Fibroblast of skin of right biceps (primary cell): Measurements from ENCODE around the gene ANKRD9.
"Not testable (repeated sequence)": the region's sequence is repeated elsewhere in the genome, so short reads cannot be mapped to it uniquely, and the experiment has no call there.

ENCODE experiments used
- DNase-seq: peaks from one replicate; pipeline ENCODE4 v3.0.0-alpha.2; 2013

ANKRD9 gene

DNA sequence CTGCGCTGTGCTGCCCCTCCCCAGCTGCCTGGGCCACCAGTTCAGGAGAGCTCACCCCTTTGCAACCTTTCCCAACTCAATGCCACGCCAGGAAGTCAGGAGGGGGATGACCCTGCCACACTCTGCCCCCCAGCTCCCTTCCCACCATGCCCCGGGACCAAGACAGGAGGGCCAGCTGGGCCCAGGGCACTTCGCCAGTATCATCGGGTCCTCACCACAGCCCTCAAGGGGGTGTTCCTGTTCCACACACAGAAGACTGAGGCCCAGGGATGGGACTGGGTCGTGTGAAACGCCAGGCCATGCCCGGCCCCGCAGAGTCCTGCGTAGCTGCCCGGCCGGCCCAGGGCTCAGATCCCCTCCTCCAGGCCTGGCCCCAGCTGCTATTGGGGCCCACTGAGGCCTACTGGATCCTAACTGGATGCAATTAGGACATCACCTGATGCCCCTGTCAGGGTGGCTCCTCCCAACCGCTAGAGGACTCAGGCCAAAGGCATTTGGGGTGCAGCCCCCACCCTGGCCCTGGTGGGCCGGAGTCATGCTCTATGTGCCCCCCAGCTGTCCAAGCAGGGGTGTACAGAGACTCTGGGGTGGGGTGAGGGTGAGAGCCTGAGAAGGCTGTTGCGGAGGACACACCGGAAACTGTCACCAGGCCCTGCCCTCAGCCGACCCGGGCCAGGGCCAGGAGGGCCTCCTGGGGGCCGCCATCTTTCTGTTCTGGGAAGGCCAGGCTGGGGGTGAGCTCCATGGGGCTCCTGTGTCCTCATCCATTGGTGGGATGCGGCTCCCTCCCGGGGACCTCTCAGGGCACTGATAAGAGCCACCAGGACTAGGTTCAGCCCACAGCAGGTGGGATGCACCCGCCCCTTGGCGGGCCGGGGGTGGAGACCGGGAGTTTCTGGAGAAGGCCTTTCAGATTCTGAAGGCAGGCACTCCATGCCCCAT, 29.3 kb upstream of the ANKRD9 start:
- no peak for DNase-seq

DNA sequence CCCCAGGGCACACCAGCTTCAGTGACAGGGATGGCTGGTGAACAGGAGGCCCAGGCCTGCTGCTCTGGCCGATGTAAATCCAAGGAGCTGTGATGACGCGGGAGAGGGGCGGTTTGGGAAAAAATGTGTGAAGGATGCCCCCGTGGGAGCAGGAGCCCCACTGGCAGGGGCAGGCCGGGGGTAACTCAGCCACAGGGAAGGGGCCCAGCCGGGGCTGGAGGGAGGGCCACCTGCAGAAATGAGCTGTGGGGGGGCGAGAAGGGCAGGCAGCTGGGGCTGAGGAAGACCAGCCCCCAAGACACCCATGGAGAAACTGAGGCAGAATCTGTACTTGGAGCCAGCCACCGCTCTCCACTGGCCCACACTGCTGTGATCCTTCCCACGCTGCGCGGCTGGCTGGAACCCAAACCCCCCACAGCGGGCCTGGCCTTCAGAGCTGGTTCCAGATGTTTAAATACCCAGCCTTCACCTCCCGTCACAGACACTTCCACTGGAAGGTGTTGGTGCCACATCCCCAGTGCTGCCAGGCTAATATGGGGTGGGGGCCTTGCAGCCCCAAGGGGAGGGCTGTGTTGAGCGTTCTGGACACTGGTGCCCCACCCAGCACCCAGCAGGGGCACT, 28.5 kb upstream of the ANKRD9 start:
- no peak for DNase-seq

DNA sequence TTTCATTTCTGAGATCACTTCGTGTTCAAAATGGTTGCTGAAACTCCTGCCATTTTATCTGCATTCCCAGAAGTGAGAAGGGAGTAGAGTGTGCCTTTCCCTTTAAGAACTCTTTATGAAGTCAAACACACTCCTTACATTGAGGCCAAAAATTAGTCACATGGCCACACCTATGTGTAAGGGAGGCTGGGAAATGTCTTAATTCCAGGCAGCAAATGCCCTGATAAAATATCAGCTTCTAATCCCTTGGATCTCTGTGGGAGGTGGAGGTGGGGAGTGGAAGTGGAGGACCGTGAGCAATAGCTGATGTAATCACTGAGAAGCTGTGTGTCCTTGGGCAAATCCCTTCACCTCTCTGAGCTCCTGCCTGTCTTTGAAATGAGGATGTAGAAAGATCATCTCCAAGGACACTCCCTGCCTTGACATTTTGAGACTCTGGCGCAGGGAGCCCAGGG, 22.7 kb upstream of the ANKRD9 start:
- DNase-seq, result peak; percentile 55

DNA sequence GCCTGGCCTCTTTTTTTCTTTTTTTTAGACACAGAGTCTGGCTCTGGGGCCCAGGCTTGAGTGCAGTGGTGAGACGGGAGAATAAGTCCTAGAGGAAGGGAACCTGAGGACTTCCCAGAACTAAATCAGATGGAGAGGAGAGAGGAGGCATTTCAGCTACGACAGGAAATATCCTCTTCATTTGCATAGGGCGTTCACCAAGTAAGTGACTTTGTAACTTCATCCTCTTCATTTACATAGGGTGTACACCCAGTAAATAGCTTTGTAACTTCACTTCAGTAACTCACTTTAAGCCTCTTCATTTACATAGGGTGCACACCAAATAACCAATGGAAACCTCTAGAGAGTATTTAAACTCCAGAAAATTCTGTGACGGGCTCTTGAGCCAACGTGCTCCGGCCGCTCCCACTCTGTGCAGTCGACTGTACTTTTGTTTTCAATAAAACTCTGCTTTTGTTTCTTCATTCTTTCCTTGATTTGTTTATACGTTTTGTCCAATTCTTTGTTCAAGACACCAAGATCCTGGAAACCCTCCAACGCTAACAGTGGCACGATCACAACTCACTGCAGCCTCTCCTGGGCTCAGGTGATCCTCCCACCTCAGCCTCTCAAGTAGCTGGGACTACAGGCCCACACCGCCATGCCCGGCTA, 21.4 kb upstream of the ANKRD9 start:
- DNase-seq, result no peak

DNA sequence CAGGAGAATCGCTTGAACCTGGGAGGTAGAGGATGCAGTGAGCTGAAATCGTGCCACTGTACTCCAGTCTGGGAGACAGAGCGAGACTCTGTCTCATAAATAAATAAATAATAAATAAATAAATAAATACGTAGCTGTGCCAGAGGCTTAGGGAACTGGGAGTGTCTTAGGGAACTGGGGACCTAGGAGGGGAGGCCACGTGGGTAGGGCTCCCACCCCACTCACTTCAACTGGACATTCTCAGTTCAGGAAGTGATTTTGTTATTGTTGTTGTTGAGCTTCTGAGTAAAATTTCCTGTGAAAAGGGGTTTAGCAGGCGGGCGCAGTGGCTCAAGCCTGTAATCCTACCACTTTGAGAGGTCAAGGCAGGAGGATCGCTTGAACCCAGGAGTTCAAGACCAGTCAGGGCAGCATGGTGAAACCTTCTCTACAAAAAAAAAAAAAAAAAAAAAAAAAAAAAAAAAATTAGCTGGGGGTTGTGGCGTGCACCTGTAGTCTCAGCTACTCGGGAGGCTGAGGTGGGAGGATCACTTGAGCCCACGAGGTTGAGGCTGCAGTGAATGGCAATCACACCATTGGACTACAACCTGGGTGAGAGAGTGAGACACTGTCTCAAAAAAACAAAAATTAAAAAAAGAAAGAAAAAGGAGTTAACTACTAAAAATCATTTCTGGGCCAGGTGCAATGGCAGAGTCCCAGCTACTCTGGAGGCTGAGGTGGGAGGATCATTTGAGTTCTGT, 19.0 kb upstream of the ANKRD9 start:
- no peak for DNase-seq

DNA sequence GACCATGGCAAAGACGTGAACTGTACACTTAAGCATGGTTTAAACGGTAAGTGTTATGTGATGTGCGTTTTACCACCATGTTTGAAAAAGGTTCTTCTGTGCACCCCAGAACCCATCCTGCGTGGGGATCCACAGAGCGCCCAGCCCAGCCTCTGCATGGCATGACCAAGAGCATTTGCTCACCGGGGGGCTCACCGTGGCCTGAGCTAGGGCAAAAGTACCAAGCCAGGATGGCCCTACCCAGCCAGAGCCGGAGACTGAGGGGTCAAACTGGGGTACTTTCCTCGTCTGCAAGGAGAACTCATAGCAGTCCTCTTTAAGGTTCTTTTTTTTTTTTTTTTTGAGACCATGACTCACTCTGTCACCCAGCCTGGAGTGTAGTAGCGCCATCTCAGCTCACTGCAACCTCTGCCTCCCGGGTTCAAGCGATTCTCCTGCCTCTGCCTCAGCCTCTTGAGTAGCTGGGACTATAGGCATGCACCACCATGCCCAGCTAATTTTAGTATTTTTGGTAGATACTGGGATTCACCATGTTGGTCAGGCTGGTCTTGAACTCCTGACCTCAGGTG, 16.4 kb upstream of the ANKRD9 start:
- no peak for DNase-seq

DNA sequence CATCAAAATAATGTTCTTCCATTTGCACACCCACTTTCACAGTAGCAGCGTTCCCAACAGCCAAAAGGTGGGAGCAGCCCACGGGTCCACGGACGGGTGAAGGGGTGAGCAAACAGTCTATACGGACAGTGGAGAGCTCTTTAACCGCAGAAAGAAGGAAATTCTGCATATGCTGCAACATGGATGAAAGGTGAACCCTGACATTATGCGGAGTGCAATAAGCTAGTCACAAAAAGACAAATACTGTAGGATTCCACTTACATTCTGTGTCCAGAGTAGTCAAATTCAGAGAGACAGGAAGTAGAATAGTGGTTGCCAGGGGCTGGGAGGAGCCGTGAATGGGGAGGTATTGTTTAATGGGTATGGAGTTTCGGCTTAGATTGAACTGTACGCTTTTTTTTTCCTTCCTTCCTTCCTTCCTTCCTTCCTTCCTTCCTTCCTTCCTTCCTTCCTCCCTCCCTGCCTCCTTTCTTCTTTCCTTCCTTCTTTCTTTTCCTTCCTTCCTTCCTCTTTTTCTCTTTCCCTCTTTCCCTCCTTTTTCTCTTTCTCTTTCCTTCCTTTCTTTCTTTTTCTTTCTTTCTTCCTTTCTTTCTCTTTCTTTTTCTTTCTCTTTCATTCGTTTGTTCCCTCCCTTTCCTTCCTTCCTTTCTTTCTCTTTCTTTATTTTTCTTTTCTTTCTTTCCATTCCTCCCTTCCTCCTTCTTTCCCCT, 15.8 kb upstream of the ANKRD9 start:
- DNase-seq, result peak; percentile 66

DNA sequence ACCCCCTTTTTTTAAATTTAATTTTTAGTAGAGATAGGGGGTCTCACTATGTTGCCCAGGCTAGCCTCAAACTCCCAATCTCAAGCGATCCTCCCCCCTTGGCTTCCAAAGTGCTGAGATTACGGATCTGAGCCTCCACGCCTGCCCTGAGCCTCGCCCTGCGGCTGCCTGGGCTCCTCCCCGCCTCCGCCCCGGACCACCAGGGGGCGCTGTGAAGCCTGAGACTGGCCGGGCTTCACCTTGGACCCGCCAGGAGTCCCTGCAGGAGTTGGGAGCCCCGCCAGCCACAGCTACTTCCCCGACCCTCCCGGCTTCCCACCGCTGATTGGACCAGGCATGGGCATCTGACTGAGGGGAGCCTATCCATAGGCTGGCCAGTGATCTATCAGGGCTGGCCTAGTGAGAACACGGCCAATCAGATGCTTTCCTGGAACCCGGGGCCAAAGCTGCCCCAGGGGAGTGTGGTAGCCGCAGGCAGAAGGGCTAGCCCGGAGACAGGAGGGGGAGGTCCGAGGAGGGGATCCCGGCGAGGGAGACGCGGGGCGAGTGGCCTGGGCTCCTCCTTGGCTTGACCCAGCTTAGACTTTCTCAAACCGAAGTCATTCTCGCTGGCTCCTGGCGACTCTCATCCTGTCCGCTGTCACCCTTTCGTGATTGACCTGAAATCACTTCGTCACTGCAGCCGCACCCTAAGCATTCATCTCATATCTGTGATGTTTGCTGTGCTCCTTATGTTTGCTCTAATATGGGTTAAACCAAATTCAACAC, 15.1 kb upstream of the ANKRD9 start:
- DNase-seq, result peak; percentile 99

DNA sequence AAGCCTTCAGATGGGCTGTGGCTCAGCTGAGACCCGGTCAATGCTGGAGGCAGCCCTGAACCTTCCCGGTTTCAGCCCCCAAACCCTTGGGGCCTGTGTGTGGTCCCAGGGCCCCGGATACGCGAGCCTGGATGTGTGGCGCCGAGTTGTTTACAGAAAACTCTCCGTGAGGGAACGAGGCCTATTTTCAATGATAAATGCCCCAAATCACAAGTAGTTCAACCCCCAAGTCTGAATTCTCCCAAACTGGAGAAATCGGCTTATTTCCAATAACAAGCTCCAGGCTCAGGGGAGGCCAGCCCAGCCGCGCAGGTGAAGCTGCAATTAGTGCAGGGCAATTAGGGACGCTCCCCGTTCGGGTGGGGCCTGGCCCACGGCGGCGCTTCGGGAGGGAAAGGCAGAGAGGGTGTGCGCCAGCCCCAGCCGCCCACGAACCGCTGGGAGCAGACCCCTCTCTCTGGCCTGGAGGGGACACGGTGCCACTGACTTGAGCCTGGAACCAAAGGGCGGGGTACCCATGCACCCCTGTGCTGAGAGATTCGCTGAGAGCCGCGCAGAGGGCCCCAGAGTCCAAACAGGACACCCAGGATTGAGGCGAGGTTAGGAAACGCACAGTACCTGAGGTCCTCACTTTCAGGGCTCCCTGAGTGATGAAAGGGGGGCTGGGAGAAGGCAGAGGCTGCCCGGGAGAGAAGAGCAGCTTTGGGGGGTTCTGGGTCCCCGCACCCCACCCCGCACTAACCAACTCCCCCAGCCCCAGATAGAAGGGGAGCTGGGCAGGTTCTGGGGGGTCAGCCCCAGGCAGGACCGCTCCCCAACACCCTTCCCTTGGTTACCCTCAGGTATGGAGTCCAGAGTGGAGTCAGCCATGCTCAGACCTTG, 14.2 kb upstream of the ANKRD9 start:
- DNase-seq, result no peak

DNA sequence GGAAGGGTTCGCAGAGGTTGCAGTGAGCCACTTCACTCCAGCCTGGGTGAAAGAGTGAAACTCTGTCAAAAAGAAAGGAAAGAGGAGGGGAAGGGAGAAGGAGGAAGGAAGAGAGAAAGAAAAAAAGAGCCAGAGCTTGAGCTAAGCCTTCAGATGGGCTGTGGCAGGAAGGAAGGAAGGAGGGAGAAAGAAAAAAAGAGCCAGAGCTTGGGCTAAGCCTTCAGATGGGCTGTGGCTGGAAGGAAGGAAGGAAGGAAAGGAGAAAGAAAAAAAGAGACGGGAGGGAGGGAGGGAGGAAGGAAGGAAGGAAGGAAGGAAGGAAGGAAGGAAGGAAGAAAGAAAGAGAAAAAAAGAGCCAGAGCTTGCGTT, 13.6 kb upstream of the ANKRD9 start:
- no peak for DNase-seq

DNA sequence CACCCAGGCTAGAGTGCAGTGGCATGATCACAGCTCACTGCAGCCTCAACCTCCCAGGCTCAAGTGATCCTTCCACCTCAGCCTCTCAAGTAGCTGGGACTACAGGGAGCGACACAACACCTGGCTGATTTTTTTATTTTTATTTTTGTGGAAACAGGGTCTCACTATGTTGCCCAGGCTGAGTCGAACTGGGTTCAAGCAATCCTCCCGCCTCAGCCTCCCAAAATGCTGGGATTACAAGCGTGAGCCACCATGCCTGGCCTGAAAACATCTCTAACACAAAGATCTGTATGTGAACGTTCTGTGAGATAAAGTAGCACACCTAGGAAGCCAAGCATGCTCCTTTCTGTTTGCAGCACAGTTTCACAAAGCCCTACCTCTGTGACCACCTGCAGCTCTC, 10.1 kb upstream of the ANKRD9 start:
- not testable (repeated sequence) for DNase-seq

DNA sequence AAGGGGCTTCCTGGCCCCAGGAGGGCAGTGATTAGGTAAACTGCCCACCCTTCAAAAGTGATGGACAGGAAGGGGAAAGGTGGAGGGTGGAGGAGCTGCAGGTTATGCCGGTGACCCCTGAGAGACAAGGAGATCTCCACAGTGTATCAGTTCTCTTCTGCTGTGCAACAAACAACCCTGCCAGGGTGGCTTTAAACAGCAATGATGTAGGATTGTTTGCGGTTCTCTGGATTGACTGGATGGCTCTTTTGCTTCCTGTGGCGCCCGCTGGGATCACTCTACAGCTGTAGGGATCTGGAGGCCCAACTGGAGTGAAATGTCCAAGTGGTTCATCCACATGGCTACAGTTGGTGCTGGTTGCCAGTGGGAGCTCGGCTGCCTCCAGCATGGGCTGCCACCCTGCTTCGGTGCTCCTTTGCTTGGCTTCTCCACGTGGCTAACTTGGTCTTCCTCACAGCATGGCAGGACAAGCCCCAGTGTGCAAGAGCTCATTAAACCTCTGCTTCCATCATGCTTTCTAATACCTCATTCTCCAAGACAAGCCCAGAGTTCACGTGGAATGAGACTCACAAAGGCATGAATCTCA, 8.6 kb upstream of the ANKRD9 start:
- no peak for DNase-seq

DNA sequence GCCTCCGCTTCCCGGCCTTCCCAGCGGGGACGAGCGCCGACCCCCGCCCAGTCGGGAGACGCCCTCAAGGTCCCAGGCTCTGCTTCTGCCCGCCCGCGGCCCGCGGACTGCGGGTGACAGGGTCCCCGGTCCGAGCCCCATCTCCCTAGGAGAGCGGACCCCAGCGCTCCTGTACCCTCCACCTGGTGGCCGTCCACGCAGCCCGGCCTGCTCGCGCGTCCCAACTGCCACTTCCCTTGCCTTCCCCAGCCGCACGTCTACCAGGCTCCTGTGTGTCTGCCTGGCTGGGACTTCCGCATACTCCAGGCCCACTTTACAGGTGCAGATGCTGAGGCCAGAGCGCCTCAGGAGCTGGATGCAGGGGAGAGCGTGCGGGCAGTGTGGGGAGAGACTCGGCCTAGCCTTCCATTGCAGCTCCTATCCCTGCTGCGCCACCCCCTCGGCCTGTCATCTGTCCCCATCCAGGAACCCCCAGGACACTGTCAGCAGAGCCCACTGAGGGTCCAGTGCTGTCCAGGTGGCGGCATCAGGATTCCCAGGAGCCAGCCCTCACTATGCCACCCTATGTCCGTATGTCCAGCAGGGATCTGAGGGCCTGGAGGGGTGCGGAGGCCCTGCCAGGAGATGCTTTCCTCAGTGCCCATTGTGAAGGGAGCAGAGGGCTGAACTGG, 8.0 kb upstream of the ANKRD9 start:
- no peak for DNase-seq

DNA sequence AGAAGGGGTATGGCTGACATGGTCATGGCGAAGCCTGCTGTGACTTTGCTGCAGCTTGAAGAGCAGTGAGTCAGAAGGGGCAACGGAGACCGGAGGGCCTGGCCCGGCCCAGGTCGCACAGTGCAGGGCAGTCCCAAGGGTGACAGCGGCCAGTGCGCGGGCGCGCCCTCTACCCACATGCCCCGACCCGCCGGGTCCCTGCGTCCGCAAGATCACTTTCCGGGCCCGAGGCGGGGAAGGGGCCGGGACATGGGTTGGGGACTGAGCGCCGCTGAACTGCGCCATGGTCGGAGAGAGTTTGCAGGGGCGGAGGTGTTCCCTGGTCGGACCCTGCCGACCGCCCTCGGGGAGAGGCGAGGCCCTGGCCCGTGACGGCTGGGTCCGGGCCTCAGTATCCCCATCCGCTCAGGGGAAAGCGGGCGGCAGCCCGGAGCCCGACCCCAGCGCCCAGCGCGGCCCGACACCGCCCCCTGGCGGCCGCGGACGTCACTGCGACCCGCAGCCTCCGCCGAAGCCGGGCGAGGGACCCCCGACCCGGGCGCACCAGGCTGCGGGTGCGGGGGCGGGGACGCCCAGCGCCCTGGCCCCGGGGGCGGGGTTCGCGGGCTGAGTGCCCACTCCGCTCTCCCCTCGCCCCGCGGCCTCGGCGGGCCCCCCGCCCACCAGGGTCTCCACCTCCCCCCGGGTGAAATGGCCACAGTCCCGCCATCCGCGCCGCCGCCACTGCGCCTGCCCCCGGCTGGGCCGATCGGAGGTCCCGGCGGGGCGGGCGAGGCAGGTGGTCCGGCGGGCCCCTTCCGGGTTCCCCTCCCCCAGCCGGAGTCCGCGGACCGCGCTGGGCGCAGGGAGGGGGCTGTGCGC, 7.2 kb upstream of the ANKRD9 start:
- DNase-seq, result peak; percentile 18

DNA sequence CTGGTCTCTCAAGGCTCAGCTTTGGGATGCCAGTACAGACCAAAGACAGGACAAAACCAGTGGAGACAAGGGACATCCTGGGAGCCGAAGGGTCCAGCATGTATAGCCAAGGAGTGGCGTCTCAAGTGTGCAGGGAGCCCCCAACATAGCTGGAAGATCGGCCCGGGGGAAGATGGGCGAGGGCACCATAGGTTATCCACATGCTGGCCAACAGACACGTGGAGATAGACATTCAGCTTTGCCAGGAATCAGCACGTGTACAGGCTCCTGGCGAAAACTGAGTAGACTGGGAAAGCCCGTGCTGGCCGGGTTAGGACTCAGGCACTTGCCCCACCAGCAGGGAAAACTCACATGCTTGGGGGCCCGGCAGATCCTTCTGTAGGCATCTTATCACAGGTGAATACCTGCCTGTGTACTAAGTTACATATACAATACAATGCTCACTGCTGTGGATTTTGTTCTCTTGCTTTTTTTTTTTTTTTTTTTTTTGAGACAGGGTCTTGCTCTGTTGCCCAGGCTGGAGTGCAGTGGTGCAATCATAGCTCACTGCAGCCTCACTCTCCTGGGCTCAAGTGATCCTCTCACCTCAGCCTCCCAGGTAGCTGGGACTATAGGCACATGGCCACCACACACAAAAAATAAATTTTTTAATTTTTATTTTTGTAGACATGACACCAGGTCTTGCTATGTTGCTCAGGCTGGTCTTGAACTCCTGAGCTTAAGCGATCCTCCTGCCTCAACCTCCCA, 5.6 kb upstream of the ANKRD9 start:
- no peak for DNase-seq

DNA sequence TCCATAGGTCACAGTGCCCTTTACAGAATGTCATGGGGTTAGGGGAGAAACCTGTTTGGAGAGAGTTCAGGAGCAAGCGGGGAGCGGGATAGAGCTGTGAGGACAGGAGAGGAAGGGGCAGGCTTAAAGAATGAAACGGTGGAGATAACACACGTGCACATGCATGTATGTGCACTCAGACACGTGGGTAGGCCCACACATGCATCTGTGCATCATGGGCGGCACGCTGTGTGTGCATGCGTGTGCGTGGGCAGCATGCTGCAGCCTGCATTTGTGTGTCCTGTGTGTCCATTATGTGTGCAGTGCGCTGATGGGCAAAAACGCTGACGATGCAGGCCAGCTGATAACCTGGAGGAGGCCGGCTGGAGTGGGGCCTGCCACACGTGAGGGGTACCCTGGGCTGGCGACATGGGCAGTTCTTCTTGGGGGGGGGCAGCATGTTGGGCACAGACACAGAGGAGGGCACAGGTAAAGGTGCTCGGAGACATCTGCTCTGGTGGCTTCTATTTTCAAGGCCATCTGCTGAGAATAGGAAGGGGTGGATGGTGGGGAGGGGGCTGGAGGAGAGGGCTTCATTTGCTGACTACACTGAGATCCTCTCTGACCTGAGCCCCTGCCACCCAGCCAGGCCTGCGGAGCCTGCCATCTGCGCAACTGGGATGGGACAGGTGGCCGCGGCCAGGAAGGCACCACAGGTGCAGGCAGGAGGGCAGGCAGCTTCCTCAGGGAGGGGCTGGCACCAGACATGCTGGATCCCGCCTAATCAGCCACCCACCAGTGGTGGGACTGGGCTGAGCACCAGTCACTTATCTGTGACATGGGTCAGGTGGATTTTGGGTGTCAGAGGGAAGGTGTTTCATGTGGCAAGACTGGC, 4.6 kb upstream of the ANKRD9 start:
- DNase-seq, result no peak
